SK-N-SH treated with all-trans-retinoic acid at 6 μM for 48 hours (cell line): ENCODE results near the gene TMED1.
A peak's percentile ranks its signal among the peaks of the same experiment; 100 is the strongest.
"Not testable (repeated sequence)": the region's sequence is repeated elsewhere in the genome, so short reads cannot be mapped to it uniquely, and the experiment has no call there.

Source experiments
- ATAC-seq: fragments of 200-7000 bp; cut with Tn5 transposase; 3 replicates; pipeline ENCODE4 v1.9.1; 2020; ENCODE audit warnings: mild to moderate bottlenecking, moderate library complexity
- ARNTL ChIP-seq: fragments of 450-650 bp; formaldehyde crosslinking; IDR thresholded peaks from 2 replicates; pipeline ENCODE4 v1.5.0; 2020; ENCODE audit warnings: low read depth, mild to moderate bottlenecking, moderate library complexity, borderline replicate concordance
- BACH2 ChIP-seq: fragments of 250-450 bp; sonication (Bioruptor Pico); IDR thresholded peaks from 2 replicates; pipeline ENCODE4 v1.9.0; 2021; ENCODE audit warnings: mild to moderate bottlenecking, borderline replicate concordance
- CREB5 ChIP-seq: fragments of 250-450 bp; sonication (Bioruptor Pico); IDR thresholded peaks from 2 replicates; pipeline ENCODE4 v1.5.1; 2020; ENCODE audit warnings: low read depth, mild to moderate bottlenecking, moderate library complexity
- GLIS3 ChIP-seq: fragments of 250-450 bp; sonication (Bioruptor Pico); IDR thresholded peaks from 2 replicates; pipeline ENCODE4 v1.5.0; 2020; ENCODE audit warnings: mild to moderate bottlenecking, moderate library complexity
- ISL1 ChIP-seq: fragments of 250-450 bp; sonication (Bioruptor Pico); IDR thresholded peaks from 2 replicates; pipeline ENCODE4 v2.1.2; 2022; ENCODE audit warnings: mild to moderate bottlenecking, moderate library complexity
- OSR1 ChIP-seq: fragments of 250-450 bp; sonication (Bioruptor Pico); IDR thresholded peaks from 2 replicates; pipeline ENCODE4 v1.8.0; 2022; ENCODE audit warnings: moderate library complexity, mild to moderate bottlenecking, inconsistent platforms
- RARB ChIP-seq: fragments of 250-450 bp; sonication (Bioruptor Pico); IDR thresholded peaks from 2 replicates; pipeline ENCODE4 v1.8.0; 2021; ENCODE audit warnings: mild to moderate bottlenecking, moderate library complexity
- SNAI2 ChIP-seq: fragments of 250-450 bp; sonication (Bioruptor Pico); IDR thresholded peaks from 2 replicates; pipeline ENCODE4 v1.5.0; 2020; ENCODE audit warnings: mild to moderate bottlenecking, moderate library complexity
- TCF4 ChIP-seq: fragments of 250-450 bp; sonication (Bioruptor Pico); IDR thresholded peaks from 2 replicates; pipeline ENCODE4 v1.8.0; 2021; ENCODE audit warnings: mild to moderate bottlenecking, moderate library complexity, borderline replicate concordance
- TOX ChIP-seq: fragments of 250-450 bp; sonication (Bioruptor Pico); IDR thresholded peaks from 2 replicates; pipeline ENCODE4 v1.8.0; 2021; ENCODE audit warnings: mild to moderate bottlenecking, moderate library complexity, borderline replicate concordance
- ZFP30 ChIP-seq: fragments of 450-650 bp; formaldehyde crosslinking; IDR thresholded peaks from 2 replicates; pipeline ENCODE4 v1.5.0; 2022; ENCODE audit warnings: mild to moderate bottlenecking, moderate library complexity
- ZNF565 ChIP-seq: fragments of 450-650 bp; formaldehyde crosslinking; conservative IDR thresholded peaks from 2 replicates; pipeline ENCODE4 v1.5.0; 2020; ENCODE audit warnings: low read depth, mild to moderate bottlenecking, moderate library complexity
- ZNF70 ChIP-seq: fragments of 450-650 bp; formaldehyde crosslinking; IDR thresholded peaks from 2 replicates; pipeline ENCODE4 v1.5.0; 2020; ENCODE audit warnings: mild to moderate bottlenecking, moderate library complexity
- ZNF8 ChIP-seq: fragments of 450-650 bp; formaldehyde crosslinking; IDR thresholded peaks from 2 replicates; pipeline ENCODE4 v1.5.0; 2020; ENCODE audit warnings: mild to moderate bottlenecking, moderate library complexity
- TF ChIP-seq, protein P1 (sequence below): fragments of 250-450 bp; sonication (Bioruptor Pico); IDR thresholded peaks from 2 replicates; pipeline ENCODE4 v1.8.0; 2021; ENCODE audit warnings: low read depth, mild to moderate bottlenecking, moderate library complexity, borderline replicate concordance
- TF ChIP-seq, protein P2 (sequence below): fragments of 250-450 bp; sonication (Bioruptor Pico); IDR thresholded peaks from 2 replicates; pipeline ENCODE4 v1.5.0; 2020; ENCODE audit warnings: mild to moderate bottlenecking, moderate library complexity
- TF ChIP-seq, protein P3 (sequence below): fragments of 250-450 bp; sonication (Bioruptor Pico); IDR thresholded peaks from 2 replicates; pipeline ENCODE4 v1.8.0; 2020; ENCODE audit warnings: mild to moderate bottlenecking, moderate library complexity, borderline replicate concordance
- TF ChIP-seq, protein P4 (sequence below): fragments of 250-450 bp; sonication (Bioruptor Pico); IDR thresholded peaks from 2 replicates; pipeline ENCODE4 v1.5.1; 2021; ENCODE audit warnings: mild to moderate bottlenecking, moderate library complexity

Gene TMED1

GRCh38 chr19:10870955-10871603 lies 35.1 kb upstream of the TMED1 start, which contains the start of gene CARM1:
TSS of gene CARM1 (plus strand) at chr19:10871553. CDS start at chr19:10871703, 150 bp downstream.
- no peak for TF ChIP-seq ZNF565 (CRISPR knock-in tag)
- TF ChIP-seq ARNTL (CRISPR knock-in tag): no peak
- no peak for TF ChIP-seq ZNF70
- no peak for TF ChIP-seq TCF4 (CRISPR knock-in tag)
- TF ChIP-seq SNAI2 (CRISPR knock-in tag): no peak
- TF ChIP-seq ISL1 (CRISPR knock-in tag): no peak
- no peak for TF ChIP-seq BACH2
- TF ChIP-seq, protein P1, sequence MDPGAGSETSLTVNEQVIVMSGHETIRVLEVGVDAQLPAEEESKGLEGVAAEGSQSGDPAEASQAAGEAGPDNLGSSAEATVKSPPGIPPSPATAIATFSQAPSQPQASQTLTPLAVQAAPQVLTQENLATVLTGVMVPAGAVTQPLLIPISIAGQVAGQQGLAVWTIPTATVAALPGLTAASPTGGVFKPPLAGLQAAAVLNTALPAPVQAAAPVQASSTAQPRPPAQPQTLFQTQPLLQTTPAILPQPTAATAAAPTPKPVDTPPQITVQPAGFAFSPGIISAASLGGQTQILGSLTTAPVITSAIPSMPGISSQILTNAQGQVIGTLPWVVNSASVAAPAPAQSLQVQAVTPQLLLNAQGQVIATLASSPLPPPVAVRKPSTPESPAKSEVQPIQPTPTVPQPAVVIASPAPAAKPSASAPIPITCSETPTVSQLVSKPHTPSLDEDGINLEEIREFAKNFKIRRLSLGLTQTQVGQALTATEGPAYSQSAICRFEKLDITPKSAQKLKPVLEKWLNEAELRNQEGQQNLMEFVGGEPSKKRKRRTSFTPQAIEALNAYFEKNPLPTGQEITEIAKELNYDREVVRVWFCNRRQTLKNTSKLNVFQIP: no peak
- TF ChIP-seq, protein P2, sequence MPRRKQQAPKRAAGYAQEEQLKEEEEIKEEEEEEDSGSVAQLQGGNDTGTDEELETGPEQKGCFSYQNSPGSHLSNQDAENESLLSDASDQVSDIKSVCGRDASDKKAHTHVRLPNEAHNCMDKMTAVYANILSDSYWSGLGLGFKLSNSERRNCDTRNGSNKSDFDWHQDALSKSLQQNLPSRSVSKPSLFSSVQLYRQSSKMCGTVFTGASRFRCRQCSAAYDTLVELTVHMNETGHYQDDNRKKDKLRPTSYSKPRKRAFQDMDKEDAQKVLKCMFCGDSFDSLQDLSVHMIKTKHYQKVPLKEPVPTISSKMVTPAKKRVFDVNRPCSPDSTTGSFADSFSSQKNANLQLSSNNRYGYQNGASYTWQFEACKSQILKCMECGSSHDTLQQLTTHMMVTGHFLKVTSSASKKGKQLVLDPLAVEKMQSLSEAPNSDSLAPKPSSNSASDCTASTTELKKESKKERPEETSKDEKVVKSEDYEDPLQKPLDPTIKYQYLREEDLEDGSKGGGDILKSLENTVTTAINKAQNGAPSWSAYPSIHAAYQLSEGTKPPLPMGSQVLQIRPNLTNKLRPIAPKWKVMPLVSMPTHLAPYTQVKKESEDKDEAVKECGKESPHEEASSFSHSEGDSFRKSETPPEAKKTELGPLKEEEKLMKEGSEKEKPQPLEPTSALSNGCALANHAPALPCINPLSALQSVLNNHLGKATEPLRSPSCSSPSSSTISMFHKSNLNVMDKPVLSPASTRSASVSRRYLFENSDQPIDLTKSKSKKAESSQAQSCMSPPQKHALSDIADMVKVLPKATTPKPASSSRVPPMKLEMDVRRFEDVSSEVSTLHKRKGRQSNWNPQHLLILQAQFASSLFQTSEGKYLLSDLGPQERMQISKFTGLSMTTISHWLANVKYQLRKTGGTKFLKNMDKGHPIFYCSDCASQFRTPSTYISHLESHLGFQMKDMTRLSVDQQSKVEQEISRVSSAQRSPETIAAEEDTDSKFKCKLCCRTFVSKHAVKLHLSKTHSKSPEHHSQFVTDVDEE: no peak
- TF ChIP-seq, protein P3, sequence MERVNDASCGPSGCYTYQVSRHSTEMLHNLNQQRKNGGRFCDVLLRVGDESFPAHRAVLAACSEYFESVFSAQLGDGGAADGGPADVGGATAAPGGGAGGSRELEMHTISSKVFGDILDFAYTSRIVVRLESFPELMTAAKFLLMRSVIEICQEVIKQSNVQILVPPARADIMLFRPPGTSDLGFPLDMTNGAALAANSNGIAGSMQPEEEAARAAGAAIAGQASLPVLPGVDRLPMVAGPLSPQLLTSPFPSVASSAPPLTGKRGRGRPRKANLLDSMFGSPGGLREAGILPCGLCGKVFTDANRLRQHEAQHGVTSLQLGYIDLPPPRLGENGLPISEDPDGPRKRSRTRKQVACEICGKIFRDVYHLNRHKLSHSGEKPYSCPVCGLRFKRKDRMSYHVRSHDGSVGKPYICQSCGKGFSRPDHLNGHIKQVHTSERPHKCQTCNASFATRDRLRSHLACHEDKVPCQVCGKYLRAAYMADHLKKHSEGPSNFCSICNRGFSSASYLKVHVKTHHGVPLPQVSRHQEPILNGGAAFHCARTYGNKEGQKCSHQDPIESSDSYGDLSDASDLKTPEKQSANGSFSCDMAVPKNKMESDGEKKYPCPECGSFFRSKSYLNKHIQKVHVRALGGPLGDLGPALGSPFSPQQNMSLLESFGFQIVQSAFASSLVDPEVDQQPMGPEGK: no peak
- no peak for TF ChIP-seq ZFP30 (CRISPR knock-in tag)
- TF ChIP-seq OSR1 (CRISPR knock-in tag): no peak
- TF ChIP-seq GLIS3 (CRISPR knock-in tag): no peak
- TF ChIP-seq RARB: no peak
- TF ChIP-seq, protein P4, sequence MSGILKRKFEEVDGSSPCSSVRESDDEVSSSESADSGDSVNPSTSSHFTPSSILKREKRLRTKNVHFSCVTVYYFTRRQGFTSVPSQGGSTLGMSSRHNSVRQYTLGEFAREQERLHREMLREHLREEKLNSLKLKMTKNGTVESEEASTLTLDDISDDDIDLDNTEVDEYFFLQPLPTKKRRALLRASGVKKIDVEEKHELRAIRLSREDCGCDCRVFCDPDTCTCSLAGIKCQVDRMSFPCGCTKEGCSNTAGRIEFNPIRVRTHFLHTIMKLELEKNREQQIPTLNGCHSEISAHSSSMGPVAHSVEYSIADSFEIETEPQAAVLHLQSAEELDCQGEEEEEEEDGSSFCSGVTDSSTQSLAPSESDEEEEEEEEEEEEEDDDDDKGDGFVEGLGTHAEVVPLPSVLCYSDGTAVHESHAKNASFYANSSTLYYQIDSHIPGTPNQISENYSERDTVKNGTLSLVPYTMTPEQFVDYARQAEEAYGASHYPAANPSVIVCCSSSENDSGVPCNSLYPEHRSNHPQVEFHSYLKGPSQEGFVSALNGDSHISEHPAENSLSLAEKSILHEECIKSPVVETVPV (CRISPR knock-in tag): no peak
- ATAC-seq: peak; percentile 89

DNA sequence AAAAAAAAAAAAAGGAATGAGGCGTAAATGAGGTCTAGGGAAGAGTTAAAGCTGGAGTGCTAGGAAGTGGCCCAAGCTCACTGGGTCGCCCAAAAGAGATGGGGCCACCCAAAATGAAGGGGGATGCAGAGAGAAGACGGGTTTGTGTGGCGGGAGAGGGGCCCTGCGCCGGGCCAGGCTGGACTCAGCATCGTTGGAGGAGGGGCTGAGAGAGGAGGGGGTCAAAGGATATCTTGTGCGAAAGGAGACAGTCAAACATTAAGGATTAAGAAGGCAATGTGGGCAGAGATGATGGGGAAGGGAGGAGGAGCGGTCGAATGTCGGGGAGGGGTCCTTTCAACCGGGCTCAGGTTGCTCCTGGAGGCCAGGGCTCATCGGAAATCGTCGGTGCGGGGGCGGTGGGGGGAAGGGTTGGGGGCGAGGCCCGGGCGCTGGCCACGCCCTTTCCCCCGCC lies 34.5 kb upstream of the TMED1 start:
- TF ChIP-seq, protein P3: no peak
- TF ChIP-seq, protein P4 (CRISPR knock-in tag): no peak
- TF ChIP-seq, protein P2: no peak
- no peak for TF ChIP-seq ZNF8 (CRISPR knock-in tag)
- TF ChIP-seq ISL1 (CRISPR knock-in tag): no peak
- no peak for TF ChIP-seq CREB5 (CRISPR knock-in tag)
- TF ChIP-seq, protein P1: no peak
- no peak for TF ChIP-seq TOX (CRISPR knock-in tag)
- TF ChIP-seq GLIS3 (CRISPR knock-in tag): no peak
- ATAC-seq: no peak

DNA sequence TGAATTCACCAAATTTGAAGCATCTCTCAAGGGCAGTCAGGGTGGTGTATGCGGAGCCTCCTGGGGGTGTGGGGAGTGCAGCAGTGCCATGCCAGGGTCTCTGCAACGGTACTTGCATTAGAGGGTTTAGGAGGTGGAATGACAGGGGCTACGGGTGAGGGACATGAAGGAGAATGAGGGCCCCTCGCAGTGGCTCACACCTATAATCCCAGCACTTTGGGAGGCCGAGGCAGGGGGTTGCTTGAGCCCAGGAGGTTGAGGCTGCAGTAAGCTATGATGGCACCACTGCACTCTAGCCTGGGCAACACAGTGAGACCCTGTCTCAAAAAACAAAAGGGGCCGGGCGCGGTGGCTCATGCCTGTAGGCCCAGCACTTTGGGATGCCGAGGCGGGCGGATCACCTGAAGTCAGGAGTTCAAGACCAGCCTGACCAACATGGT lies 33.9 kb upstream of the TMED1 start:
- not testable (repeated sequence) for ATAC-seq
